Ascending aorta (tissue), 2 donors: Measurements from ENCODE around the gene C1QL2. TPM values are rescaled to one million over a fixed set of nuclear protein-coding genes. Genes with fewer than 3 reads are reported as not detected.

Source experiments
- DNase-seq, 2 donors: peaks; one replicate each; pipeline ENCODE4 v3.0.0-alpha.2; 2019; ENCODE audit warnings: low spot score in 2 of 2
- H3K27ac ChIP-seq, 2 donors: fragments of 200-600 bp; sonication (generic); one replicate each; pipeline ENCODE4 v1.5.1; 2016 to 2017; ENCODE audit warnings: mild to moderate bottlenecking in 1 of 2
- H3K27me3 ChIP-seq: fragments of 200-600 bp; sonication (generic); one replicate; pipeline ENCODE4 v1.5.1; 2017
- H3K36me3 ChIP-seq, 2 donors: fragments of 200-600 bp; sonication (generic); one replicate each; pipeline ENCODE4 v1.5.1; 2016
- H3K4me1 ChIP-seq, 2 donors: fragments of 200-600 bp; sonication (generic); one replicate each; pipeline ENCODE4 v1.5.1; 2016 to 2017; ENCODE audit warnings: mild to moderate bottlenecking in 1 of 2
- H3K4me3 ChIP-seq, 2 donors: fragments of 200-600 bp; sonication (generic); one replicate each; pipeline ENCODE4 v1.5.1; 2016 to 2017; ENCODE audit warnings: mild to moderate bottlenecking in 1 of 2
- H3K9me3 ChIP-seq, 2 donors: fragments of 200-600 bp; sonication (generic); one replicate each; pipeline ENCODE4 v1.5.1; 2016
- CTCF ChIP-seq, 3 experiments: fragments of 200-600 bp in 2 of 3; fragments of 450-650 bp in 1 of 3; sonication (generic) in 2 of 3; IDR thresholded peaks; one replicate each; pipeline ENCODE4 v1.5.1; 2016 to 2019; ENCODE audit warnings: antibody characterized with exemption in 3 of 3, mild to moderate bottlenecking in 1 of 3, moderate library complexity in 1 of 3
- intact Hi-C: fragments of 100-400 bp; cut with DNase I; formaldehyde crosslinking; loops from one replicate; pipeline ENCODE4 v1.15.1; 2023
- total RNA-seq: library from RNA; depleted of rRNA; stranded (reverse); fragments of >200 nt; gene quantifications from one replicate; pipeline ENCODE4 v1.1.0, GENCODE V29; 2016

Gene C1QL2
- total RNA-seq, 1 donor from 2014 or later: 11.6 TPM

DNA sequence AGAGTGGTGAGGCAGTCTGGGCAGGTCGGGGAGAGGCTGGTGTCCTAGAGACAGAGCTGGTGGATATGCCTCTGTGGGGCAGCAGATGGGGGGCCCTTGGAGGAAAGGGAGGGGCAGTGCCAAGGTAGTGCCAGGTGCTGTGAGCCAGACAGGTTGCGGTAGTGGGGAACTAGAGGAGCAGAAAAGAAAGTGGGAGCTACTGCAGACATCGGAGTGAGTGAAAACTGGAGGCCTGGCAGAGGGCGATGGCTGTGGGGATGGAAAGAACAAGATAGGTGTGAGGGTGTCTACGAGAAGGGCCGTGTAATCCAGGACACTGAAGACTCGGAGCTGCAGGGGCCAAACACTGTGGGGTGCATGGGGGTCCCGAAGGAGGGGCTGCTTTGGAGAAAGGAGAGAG, 21.7 kb downstream of the C1QL2 start:
- Histone ChIP-seq H3K27ac (no peak overlapping the region), H3K27me3 (no peaks in the 10 kb centered on the region)

GRCh38 chr2:119136093-119136492, 22.5 kb downstream of the C1QL2 start:
- Histone ChIP-seq H3K9me3 (no peaks in the 10 kb centered on the region), H3K4me3 (no peak overlapping the region), H3K4me1 (no peaks in the 10 kb centered on the region), H3K36me3 (no peaks in the 10 kb centered on the region), H3K27me3 (no peaks in the 10 kb centered on the region), H3K27ac (no peak overlapping the region)
- intact Hi-C loops: no loop called here
- TF ChIP-seq CTCF (IDR thresholded peaks at IDR 0.05): no peak
- no peak for DNase-seq

More for the DNA sequence above, 21.7 kb downstream of the C1QL2 start:
- no peak for DNase-seq
- Histone ChIP-seq H3K4me3 (no peak overlapping the region), H3K9me3 (no peaks in the 10 kb centered on the region), H3K4me1 (no peaks in the 10 kb centered on the region), H3K36me3 (no peaks in the 10 kb centered on the region)
- no peak for TF ChIP-seq CTCF (IDR thresholded peaks at IDR 0.05)
- intact Hi-C loops: no loop called here

GRCh38 chr2:119134775-119135174, 23.8 kb downstream of the C1QL2 start:
- Histone ChIP-seq H3K27ac (no peak overlapping the region), H3K4me1 (no peaks in the 10 kb centered on the region), H3K27me3 (no peaks in the 10 kb centered on the region), H3K36me3 (no peaks in the 10 kb centered on the region), H3K9me3 (no peaks in the 10 kb centered on the region), H3K4me3 (no peak overlapping the region)
- no peak for DNase-seq
- TF ChIP-seq CTCF (IDR thresholded peaks at IDR 0.05): no peak
- intact Hi-C loops: no loop called here

GRCh38 chr2:119126650-119127049, 31.9 kb downstream of the C1QL2 start:
- no peak for DNase-seq
- no peaks in the 10 kb centered on the region for H3K4me1 ChIP-seq
- peak in 1 of 3 experiments; percentile 18 for TF ChIP-seq CTCF (IDR thresholded peaks at IDR 0.05)
- H3K4me3 ChIP-seq: no peak overlapping the region
- H3K27me3 ChIP-seq: no peaks in the 10 kb centered on the region
- intact Hi-C loops: no loop called here
- no peak overlapping the region for H3K27ac ChIP-seq
- H3K36me3 ChIP-seq: no peaks in the 10 kb centered on the region
- no peaks in the 10 kb centered on the region for H3K9me3 ChIP-seq

DNA sequence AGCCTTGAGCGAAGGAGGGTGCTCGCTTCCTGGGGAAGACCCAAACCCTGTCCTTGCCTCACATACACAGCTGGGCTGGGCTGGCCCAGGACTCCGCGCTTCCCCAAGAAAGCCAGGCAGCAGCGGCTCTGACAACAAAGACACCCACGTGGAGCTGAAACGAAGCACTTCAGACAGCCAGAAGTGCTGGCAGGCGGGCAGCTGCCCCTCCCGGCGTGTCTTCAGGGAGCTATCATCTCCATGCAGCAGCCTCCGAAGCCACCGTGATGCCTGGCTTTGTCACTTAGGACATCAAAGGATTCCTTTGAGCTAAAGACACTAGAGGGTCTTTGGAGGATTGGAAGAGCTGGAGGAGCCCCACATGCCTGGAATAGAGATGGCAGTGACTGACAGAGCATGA, 35.2 kb downstream of the C1QL2 start:
- intact Hi-C loops: no loop called here
- H3K9me3 ChIP-seq: no peaks in the 10 kb centered on the region
- H3K36me3 ChIP-seq: no peaks in the 10 kb centered on the region
- H3K27me3 ChIP-seq: no peaks in the 10 kb centered on the region
- no peak for TF ChIP-seq CTCF (IDR thresholded peaks at IDR 0.05)
- no peak overlapping the region for H3K4me3 ChIP-seq
- no peaks in the 10 kb centered on the region for H3K4me1 ChIP-seq
- no peak overlapping the region for H3K27ac ChIP-seq
- DNase-seq: no peak

GRCh38 chr2:119122663-119123062, 35.9 kb downstream of the C1QL2 start:
- no peak overlapping the region for H3K27ac ChIP-seq
- no peak overlapping the region for H3K4me3 ChIP-seq
- no peaks in the 10 kb centered on the region for H3K4me1 ChIP-seq
- no peaks in the 10 kb centered on the region for H3K36me3 ChIP-seq
- no peaks in the 10 kb centered on the region for H3K27me3 ChIP-seq
- DNase-seq: no peak
- H3K9me3 ChIP-seq: no peaks in the 10 kb centered on the region
- no peak for TF ChIP-seq CTCF (IDR thresholded peaks at IDR 0.05)
- intact Hi-C loops: no loop called here
